ENCODE results near the gene SP9. TPM values are rescaled to one million over a fixed set of nuclear protein-coding genes. Genes with fewer than 3 reads are reported as not detected.

Gene SP9
- total and polyA plus RNA-seq, 9 of the 15 experiments (the other 6 are each of a cell fraction or from before 2014, with no cell fraction given), result 0.04 to 0.23 (median 0.11) TPM; not detected in 3

DNA sequence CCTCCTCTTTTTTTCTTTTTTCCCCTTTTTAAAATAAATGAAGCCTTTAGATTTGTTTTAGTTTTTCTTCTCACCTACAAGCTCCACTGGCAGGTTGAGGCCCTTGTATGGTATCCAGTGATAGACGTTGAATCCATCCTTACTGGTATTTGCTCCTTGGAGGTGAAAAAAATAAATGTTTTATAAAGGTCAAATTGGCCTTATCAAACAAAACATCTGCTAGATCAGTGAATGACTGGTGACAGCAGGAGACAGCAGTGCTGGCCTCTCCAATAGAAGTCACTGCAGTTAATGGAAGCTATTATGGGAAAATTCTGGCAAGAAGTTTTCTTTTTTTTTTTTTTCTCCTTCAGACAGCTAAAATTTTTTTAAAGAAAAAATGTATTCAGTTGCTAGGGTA is 12.6 kb upstream of the SP9 start (continued):
- TF ChIP-seq REST (IDR thresholded peaks at IDR 0.05; ENCODE audit: borderline replicate concordance) (no peak), REST (CRISPR knock-in tag; IDR thresholded peaks at IDR 0.05; ENCODE audit: low read depth) (no peak)

DNA sequence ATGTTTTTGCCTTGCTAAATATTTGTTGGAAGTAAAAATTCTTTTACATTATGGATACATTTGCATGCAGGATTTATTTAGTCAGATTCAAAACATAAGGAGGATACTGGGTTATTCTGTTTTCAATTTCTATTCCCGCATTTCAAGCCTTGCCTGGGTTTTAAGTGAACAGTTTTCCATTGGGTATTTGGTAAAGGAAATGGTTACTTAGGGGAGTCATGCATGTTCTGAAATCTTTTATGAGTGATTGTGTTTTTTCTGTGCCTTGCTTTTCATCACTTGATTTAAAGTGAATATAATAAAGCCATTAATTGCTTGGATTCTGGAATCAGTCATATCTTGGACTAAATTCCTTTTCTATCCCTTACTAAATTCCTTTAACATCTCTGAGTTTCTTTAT is 12.0 kb upstream of the SP9 start:
- no peaks in the 10 kb centered on the region for H4K20me1 ChIP-seq (replicated peaks; ENCODE audit: control insufficient read depth, insufficient read depth, low read length)
- POLR2A ChIA-PET, result no interaction called here
- H3K9me3 ChIP-seq (replicated peaks; ENCODE audit: control insufficient read depth, insufficient read depth, low read depth, low read length), result no peaks in the 10 kb centered on the region
- H3K9ac ChIP-seq (ENCODE audit: insufficient read depth in 1 of 2, low read depth in 2 of 2, low read length in 2 of 2), result no peak overlapping the region
- no peak overlapping the region for H3K4me2 ChIP-seq (ENCODE audit: insufficient read depth, low read length)
- no peak for DNase-seq (ENCODE audit: extremely low read depth in 1 of 4, low spot score in 3 of 4)
- peaks cover 8 to 20% of the 10 kb centered on the region in 2 experiments; a peak in 3 of 5 replicates for H3K4me1 ChIP-seq (replicated peaks in 1 of 2; ENCODE audit: control insufficient read depth in 2 of 2, insufficient read depth in 2 of 2, low read length in 2 of 2)
- intact Hi-C loops (cut with micrococcal nuclease) (no loop called here), in situ Hi-C loops (cut with MboI) (loop anchor here (10.0 kb wide), 1 partner anchor 168 kb away; no protein-coding TSS in a partner anchor)
- peaks cover 13 to 25% of the 10 kb centered on the region in 2 experiments for H3K27me3 ChIP-seq (ENCODE audit: control insufficient read depth in 2 of 2, insufficient read depth in 2 of 2, low read length in 2 of 2)
- no peak overlapping the region for H2AFZ ChIP-seq (ENCODE audit: low read depth, low read length)
- H3K4me3 ChIP-seq, result no peak overlapping the region
- BruUV-seq (replicated peaks), result no TSS peak
- H3K27ac ChIP-seq (ENCODE audit: extremely low read depth, low read depth, low read length), result no peak overlapping the region
- no peaks in the 10 kb centered on the region for H3K36me3 ChIP-seq (ENCODE audit: control insufficient read depth, insufficient read depth, low read length)
- no peak for FAIRE-seq
- ATAC-seq, result no peak
- WGBS (ENCODE audit: insufficient coverage, low coverage, missing lambda C conversion rate), result 13% methylated on average over 1 of the region's 1 CpG
- H3K79me2 ChIP-seq (ENCODE audit: control insufficient read depth, insufficient read depth, low read length), result no peaks in the 10 kb centered on the region
- CTCF ChIA-PET (ENCODE audit: low intra/inter-chr PET ratio), result no interaction called here
- H3K9me1 ChIP-seq (ENCODE audit: control insufficient read depth, insufficient read depth, low read length), result no peaks in the 10 kb centered on the region
- TF ChIP-seq JUNB (CRISPR knock-in tag; conservative IDR thresholded peaks at IDR 0.05) (no peak), ZBED1 (IDR thresholded peaks at IDR 0.05) (no peak), TEAD1 (CRISPR knock-in tag; IDR thresholded peaks at IDR 0.05) (no peak), JUND (IDR thresholded peaks at IDR 0.05; ENCODE audit: borderline replicate concordance, low read depth, low read length) (no peak), JUND (tag; IDR thresholded peaks at IDR 0.05; ENCODE audit: borderline replicate concordance, low read depth, low read length) (no peak), SNAPC5 (CRISPR knock-in tag; IDR thresholded peaks at IDR 0.05) (no peak), ZFP36 (IDR thresholded peaks at IDR 0.05; ENCODE audit: low read depth, low read length, partially characterized antibody) (no peak)
- TF ChIP-seq, protein P1, sequence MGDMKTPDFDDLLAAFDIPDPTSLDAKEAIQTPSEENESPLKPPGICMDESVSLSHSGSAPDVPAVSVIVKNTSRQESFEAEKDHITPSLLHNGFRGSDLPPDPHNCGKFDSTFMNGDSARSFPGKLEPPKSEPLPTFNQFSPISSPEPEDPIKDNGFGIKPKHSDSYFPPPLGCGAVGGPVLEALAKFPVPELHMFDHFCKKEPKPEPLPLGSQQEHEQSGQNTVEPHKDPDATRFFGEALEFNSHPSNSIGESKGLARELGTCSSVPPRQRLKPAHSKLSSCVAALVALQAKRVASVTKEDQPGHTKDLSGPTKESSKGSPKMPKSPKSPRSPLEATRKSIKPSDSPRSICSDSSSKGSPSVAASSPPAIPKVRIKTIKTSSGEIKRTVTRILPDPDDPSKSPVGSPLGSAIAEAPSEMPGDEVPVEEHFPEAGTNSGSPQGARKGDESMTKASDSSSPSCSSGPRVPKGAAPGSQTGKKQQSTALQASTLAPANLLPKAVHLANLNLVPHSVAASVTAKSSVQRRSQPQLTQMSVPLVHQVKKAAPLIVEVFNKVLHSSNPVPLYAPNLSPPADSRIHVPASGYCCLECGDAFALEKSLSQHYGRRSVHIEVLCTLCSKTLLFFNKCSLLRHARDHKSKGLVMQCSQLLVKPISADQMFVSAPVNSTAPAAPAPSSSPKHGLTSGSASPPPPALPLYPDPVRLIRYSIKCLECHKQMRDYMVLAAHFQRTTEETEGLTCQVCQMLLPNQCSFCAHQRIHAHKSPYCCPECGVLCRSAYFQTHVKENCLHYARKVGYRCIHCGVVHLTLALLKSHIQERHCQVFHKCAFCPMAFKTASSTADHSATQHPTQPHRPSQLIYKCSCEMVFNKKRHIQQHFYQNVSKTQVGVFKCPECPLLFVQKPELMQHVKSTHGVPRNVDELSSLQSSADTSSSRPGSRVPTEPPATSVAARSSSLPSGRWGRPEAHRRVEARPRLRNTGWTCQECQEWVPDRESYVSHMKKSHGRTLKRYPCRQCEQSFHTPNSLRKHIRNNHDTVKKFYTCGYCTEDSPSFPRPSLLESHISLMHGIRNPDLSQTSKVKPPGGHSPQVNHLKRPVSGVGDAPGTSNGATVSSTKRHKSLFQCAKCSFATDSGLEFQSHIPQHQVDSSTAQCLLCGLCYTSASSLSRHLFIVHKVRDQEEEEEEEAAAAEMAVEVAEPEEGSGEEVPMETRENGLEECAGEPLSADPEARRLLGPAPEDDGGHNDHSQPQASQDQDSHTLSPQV (IDR thresholded peaks at IDR 0.05), result no peak
